Measurements from ENCODE around the gene TFB1M.

Gene TFB1M

DNA sequence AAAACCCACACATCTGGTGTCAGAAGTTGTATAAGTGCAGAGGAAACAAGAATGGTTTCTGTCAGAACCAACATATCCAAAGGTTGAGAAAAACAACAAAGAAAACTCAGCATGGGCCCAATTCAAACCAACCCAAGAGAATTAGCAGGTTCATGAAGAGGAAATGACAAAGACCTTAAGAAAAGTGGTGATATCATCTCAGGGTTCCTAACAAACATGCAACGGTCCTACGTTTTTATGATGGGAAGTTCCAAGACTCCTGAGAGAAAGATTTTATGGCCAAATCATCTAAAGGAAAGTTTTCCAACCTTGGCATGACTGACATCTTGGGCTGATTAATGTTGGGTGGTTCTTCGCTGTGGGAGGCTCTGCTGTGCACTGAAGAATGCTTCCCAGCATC, 23.0 kb downstream of the TFB1M start:
- Histone ChIP-seq H3K27me3 (ENCODE audit: insufficient read depth, insufficient read length) (no peaks in the 10 kb centered on the region), H3K36me3 (ENCODE audit: insufficient read depth, insufficient read length, low read length) (peaks cover 59% of the 10 kb centered on the region)

GRCh38 chr6:155290491-155290890, 23.8 kb downstream of the TFB1M start:
- H3K4me3 ChIP-seq (ENCODE audit: insufficient read length, low read depth), result no peak overlapping the region
- H3K36me3 ChIP-seq (ENCODE audit: insufficient read depth, insufficient read length, low read length), result peaks cover 54% of the 10 kb centered on the region
- H3K9me3 ChIP-seq (ENCODE audit: insufficient read depth, low read length), result no peaks in the 10 kb centered on the region
- DNase-seq (ENCODE audit: low read depth, low spot score), result no peak
- no peaks in the 10 kb centered on the region for H3K27me3 ChIP-seq (ENCODE audit: insufficient read depth, insufficient read length)
- TF ChIP-seq SUZ12 (IDR thresholded peaks at IDR 0.05; ENCODE audit: extremely low read depth, insufficient read depth, insufficient read length) (no peak), YY1 (IDR thresholded peaks at IDR 0.05; ENCODE audit: insufficient read depth, insufficient read length) (no peak), ZNF274 (IDR thresholded peaks at IDR 0.05; ENCODE audit: low read depth, low read length) (no peak)
- H3K9ac ChIP-seq (ENCODE audit: insufficient read length, low read depth), result no peak overlapping the region
- no peaks in the 10 kb centered on the region for H3K4me1 ChIP-seq (ENCODE audit: insufficient read depth, insufficient read length)

More for the DNA sequence above, 23.0 kb downstream of the TFB1M start:
- H3K9ac ChIP-seq (ENCODE audit: insufficient read length, low read depth), result no peak overlapping the region
- no peaks in the 10 kb centered on the region for H3K4me1 ChIP-seq (ENCODE audit: insufficient read depth, insufficient read length)
- DNase-seq (ENCODE audit: low read depth, low spot score), result no peak
- TF ChIP-seq YY1 (IDR thresholded peaks at IDR 0.05; ENCODE audit: insufficient read depth, insufficient read length), result no peak
- no peak for TF ChIP-seq ZNF274 (IDR thresholded peaks at IDR 0.05; ENCODE audit: low read depth, low read length)
- no peak overlapping the region for H3K4me3 ChIP-seq (ENCODE audit: insufficient read length, low read depth)
- no peaks in the 10 kb centered on the region for H3K9me3 ChIP-seq (ENCODE audit: insufficient read depth, low read length)

GRCh38 chr6:155287762-155288161, 26.5 kb downstream of the TFB1M start:
- H3K36me3 ChIP-seq (ENCODE audit: insufficient read depth, insufficient read length, low read length), result peaks cover 61% of the 10 kb centered on the region
- no peaks in the 10 kb centered on the region for H3K9me3 ChIP-seq (ENCODE audit: insufficient read depth, low read length)
- H3K27me3 ChIP-seq (ENCODE audit: insufficient read depth, insufficient read length), result no peaks in the 10 kb centered on the region
- no peaks in the 10 kb centered on the region for H3K4me1 ChIP-seq (ENCODE audit: insufficient read depth, insufficient read length)
- H3K4me3 ChIP-seq (ENCODE audit: insufficient read length, low read depth), result no peak overlapping the region
- no peak for DNase-seq (ENCODE audit: low read depth, low spot score)
- H3K9ac ChIP-seq (ENCODE audit: insufficient read length, low read depth), result no peak overlapping the region
- TF ChIP-seq YY1 (IDR thresholded peaks at IDR 0.05; ENCODE audit: insufficient read depth, insufficient read length) (no peak), ZNF274 (IDR thresholded peaks at IDR 0.05; ENCODE audit: low read depth, low read length) (no peak), SUZ12 (IDR thresholded peaks at IDR 0.05; ENCODE audit: extremely low read depth, insufficient read depth, insufficient read length) (no peak)

DNA sequence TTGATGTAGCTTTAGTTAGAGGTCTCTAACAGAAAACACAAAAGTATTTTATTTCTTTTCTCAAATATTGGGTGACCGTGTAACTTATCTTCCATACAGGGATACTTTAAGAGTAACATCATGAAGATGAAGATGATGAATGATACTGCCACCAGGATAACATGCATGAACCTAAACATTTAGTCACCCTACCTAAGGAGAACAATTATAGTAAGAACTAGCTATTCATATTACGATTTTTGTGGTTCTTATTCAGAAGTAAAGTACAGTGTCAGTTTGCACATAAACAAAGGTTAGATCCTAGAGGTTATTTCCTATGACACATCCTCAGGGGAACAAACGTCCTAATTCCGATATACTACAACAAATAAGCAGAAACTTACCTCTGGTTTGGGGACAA, 29.5 kb downstream of the TFB1M start:
- Histone ChIP-seq H3K4me3 (ENCODE audit: insufficient read length, low read depth) (no peak overlapping the region), H3K27me3 (ENCODE audit: insufficient read depth, insufficient read length) (no peaks in the 10 kb centered on the region), H3K9ac (ENCODE audit: insufficient read length, low read depth) (no peak overlapping the region), H3K36me3 (ENCODE audit: insufficient read depth, insufficient read length, low read length) (peaks cover 52% of the 10 kb centered on the region), H3K9me3 (ENCODE audit: insufficient read depth, low read length) (no peaks in the 10 kb centered on the region), H3K4me1 (ENCODE audit: insufficient read depth, insufficient read length) (no peaks in the 10 kb centered on the region)
- TF ChIP-seq YY1 (IDR thresholded peaks at IDR 0.05; ENCODE audit: insufficient read depth, insufficient read length) (no peak), SUZ12 (IDR thresholded peaks at IDR 0.05; ENCODE audit: extremely low read depth, insufficient read depth, insufficient read length) (no peak)
- DNase-seq (ENCODE audit: low read depth, low spot score), result no peak

DNA sequence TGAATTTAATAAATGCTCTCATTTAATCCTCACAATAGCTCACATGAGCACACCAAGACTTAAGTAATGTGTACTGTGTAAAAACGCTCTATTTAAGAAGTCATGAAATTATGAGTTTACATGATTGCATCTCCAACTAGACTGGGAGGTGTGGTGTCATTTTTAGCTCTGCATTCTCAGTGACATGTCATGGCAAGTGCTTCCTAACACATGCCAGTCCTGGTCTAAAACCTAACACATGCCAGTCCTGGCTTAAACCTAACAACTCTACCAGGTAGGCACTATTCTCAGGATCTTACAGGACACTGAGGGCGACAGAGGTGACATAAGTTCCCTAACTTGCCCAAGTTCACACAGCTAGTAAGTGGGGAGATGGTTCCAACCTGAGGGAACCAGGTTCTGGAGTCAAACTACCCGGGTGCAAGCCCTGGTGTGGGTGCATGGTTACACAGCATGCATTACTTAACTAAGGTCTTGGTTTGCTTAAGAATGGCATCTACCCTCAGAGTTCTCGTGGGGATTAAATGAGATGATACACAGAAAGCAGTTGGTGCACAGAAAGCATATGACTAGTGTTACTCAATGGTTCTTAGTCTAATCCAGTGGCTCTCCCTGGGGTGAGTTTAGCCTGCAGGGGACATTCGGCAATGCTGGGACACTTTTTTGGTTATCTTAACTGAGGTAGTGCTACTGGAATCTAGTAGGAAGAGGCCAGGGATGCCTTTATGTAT, 35.8 kb downstream of the TFB1M start:
- TF ChIP-seq ZNF274 (IDR thresholded peaks at IDR 0.05; ENCODE audit: low read depth, low read length) (no peak), YY1 (IDR thresholded peaks at IDR 0.05; ENCODE audit: insufficient read depth, insufficient read length) (no peak), SUZ12 (IDR thresholded peaks at IDR 0.05; ENCODE audit: extremely low read depth, insufficient read depth, insufficient read length) (no peak)
- Histone ChIP-seq H3K9me3 (ENCODE audit: insufficient read depth, low read length) (no peaks in the 10 kb centered on the region), H3K9ac (ENCODE audit: insufficient read length, low read depth) (no peak overlapping the region), H3K4me1 (ENCODE audit: insufficient read depth, insufficient read length) (no peaks in the 10 kb centered on the region), H3K4me3 (ENCODE audit: insufficient read length, low read depth) (no peak overlapping the region), H3K36me3 (ENCODE audit: insufficient read depth, insufficient read length, low read length) (peaks cover 38% of the 10 kb centered on the region), H3K27me3 (ENCODE audit: insufficient read depth, insufficient read length) (no peaks in the 10 kb centered on the region)
- no peak for DNase-seq (ENCODE audit: low read depth, low spot score)

DNA sequence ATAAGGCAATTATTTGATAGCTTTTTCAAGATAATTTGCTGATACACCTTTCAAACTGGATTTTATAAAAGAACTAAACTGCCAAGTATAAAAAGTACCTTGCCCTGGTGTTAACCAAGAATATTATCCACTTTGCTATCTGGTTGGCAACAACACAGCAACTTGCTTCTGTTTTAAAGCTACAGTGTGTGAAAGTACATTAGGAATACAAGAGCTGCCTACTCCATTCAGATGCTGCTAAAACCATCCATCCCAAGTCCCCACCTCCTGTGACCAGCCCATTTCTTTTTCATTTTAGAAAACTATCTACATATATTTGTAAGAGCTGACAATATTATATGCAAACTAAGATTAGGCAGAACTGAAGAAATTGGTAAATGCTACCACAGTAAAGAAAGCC, 37.6 kb downstream of the TFB1M start:
- DNase-seq (ENCODE audit: low read depth, low spot score), result no peak
- no peak for TF ChIP-seq ZNF274 (IDR thresholded peaks at IDR 0.05; ENCODE audit: low read depth, low read length)
- no peak for TF ChIP-seq YY1 (IDR thresholded peaks at IDR 0.05; ENCODE audit: insufficient read depth, insufficient read length)
- TF ChIP-seq SUZ12 (IDR thresholded peaks at IDR 0.05; ENCODE audit: extremely low read depth, insufficient read depth, insufficient read length), result no peak
- no peaks in the 10 kb centered on the region for H3K27me3 ChIP-seq (ENCODE audit: insufficient read depth, insufficient read length)
- H3K4me1 ChIP-seq (ENCODE audit: insufficient read depth, insufficient read length), result no peaks in the 10 kb centered on the region
- peaks cover 28% of the 10 kb centered on the region for H3K36me3 ChIP-seq (ENCODE audit: insufficient read depth, insufficient read length, low read length)
- no peak overlapping the region for H3K4me3 ChIP-seq (ENCODE audit: insufficient read length, low read depth)
- H3K9me3 ChIP-seq (ENCODE audit: insufficient read depth, low read length), result no peaks in the 10 kb centered on the region
- no peak overlapping the region for H3K9ac ChIP-seq (ENCODE audit: insufficient read length, low read depth)

DNA sequence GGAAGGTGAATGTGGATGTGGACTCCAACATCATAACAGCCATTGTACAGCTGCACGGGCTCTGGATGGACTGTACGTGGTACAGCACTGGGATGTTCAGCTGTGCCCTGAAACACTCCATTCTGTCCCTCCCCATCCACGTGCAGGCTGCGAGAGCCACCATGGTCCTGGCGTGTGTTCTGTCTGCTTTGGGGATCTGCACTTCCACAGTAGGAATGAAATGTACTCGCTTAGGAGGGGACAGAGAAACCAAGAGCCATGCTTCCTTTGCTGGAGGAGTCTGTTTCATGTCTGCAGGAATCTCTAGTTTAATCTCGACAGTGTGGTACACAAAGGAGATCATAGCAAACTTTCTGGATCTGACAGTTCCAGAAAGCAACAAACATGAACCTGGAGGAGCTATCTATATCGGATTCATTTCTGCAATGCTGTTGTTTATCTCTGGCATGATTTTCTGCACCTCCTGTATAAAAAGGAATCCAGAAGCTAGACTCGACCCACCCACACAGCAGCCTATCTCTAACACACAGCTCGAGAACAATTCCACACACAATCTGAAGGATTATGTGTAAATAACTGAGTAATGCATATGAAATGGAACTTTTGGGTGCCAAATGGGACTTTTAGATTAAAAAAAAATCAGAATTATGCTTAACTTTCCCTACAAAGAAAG, 38.3 kb downstream of the TFB1M start:
- Histone ChIP-seq H3K9me3 (ENCODE audit: insufficient read depth, low read length) (no peaks in the 10 kb centered on the region), H3K36me3 (ENCODE audit: insufficient read depth, insufficient read length, low read length) (peaks cover 25% of the 10 kb centered on the region), H3K4me3 (ENCODE audit: insufficient read length, low read depth) (no peak overlapping the region), H3K9ac (ENCODE audit: insufficient read length, low read depth) (no peak overlapping the region), H3K4me1 (ENCODE audit: insufficient read depth, insufficient read length) (no peaks in the 10 kb centered on the region), H3K27me3 (ENCODE audit: insufficient read depth, insufficient read length) (no peaks in the 10 kb centered on the region)
- no peak for DNase-seq (ENCODE audit: low read depth, low spot score)
- TF ChIP-seq YY1 (IDR thresholded peaks at IDR 0.05; ENCODE audit: insufficient read depth, insufficient read length) (no peak), ZNF274 (IDR thresholded peaks at IDR 0.05; ENCODE audit: low read depth, low read length) (no peak), SUZ12 (IDR thresholded peaks at IDR 0.05; ENCODE audit: extremely low read depth, insufficient read depth, insufficient read length) (no peak)
